PFSK-1 (cell line): Measurements from ENCODE around the gene RIMS4.

Experiments
- REST ChIP-seq, 2 experiments: IDR thresholded peaks; 2 replicates each; pipeline versions ENCODE4 v1.6.1 to v1.8.0; 2011 to 2012; ENCODE audit warnings: low read depth in 2 of 2, low read length in 2 of 2, control low read depth in 1 of 2, inconsistent platforms in 1 of 2, mild to moderate bottlenecking in 1 of 2, moderate library complexity in 1 of 2; ENCODE audit not compliant: insufficient read depth in 1 of 2
- SIN3A ChIP-seq: IDR thresholded peaks from 2 replicates; pipeline ENCODE4 v1.6.1; 2012; ENCODE audit warnings: mild to moderate bottlenecking, low read length, moderate library complexity, borderline replicate concordance; ENCODE audit not compliant: insufficient read depth
- TAF1 ChIP-seq: IDR thresholded peaks from 2 replicates; pipeline ENCODE4 v1.6.1; 2012; ENCODE audit warnings: low read length, control low read depth, borderline replicate concordance; ENCODE audit not compliant: insufficient read depth

- TF ChIP-seq REST (IDR thresholded peaks at IDR 0.05; ENCODE audit: insufficient read depth in 1 of 2, low read depth in 2 of 2, low read length in 2 of 2) (no peak), TAF1 (no peak), SIN3A (no peak)
Measured at GRCh38 chr20:44810391-44811149, at the start of gene RIMS4.
